HepG2 (cell line): Measurements from ENCODE around the gene EXOC6B. TPM values are rescaled to one million over a fixed set of nuclear protein-coding genes. Genes with fewer than 3 reads are reported as not detected.

Experiments
- CEBPG ChIP-seq: IDR thresholded peaks from 2 replicates; pipeline ENCODE4 v1.6.1; 2016
- CREM ChIP-seq, 2 experiments: sonication (generic) in 1 of 2; formaldehyde crosslinking in 1 of 2; IDR thresholded peaks; 2 replicates each; pipeline versions ENCODE4 v1.4.0 to v1.6.1; 2016 to 2020; ENCODE audit warnings: antibody characterized with exemption in 1 of 2, mild to moderate bottlenecking in 1 of 2, missing genetic modification reagents in 1 of 2
- RAD21 ChIP-seq: fragments of 450-650 bp; formaldehyde crosslinking; IDR thresholded peaks from 2 replicates; pipeline ENCODE4 v1.5.0; 2020; ENCODE audit warnings: mild to moderate bottlenecking
- SMC3 ChIP-seq: IDR thresholded peaks from 2 replicates; pipeline ENCODE4 v1.6.1; 2011; ENCODE audit warnings: low read length, improper control_type of control experiment
- SOX5 ChIP-seq: IDR thresholded peaks from 2 replicates; pipeline ENCODE4 v1.6.1; 2016; ENCODE audit warnings: borderline replicate concordance
- STAG1 ChIP-seq: sonication (generic); formaldehyde crosslinking; IDR thresholded peaks from 2 replicates; pipeline ENCODE4 v1.4.0; 2020; ENCODE audit warnings: missing genetic modification reagents
- ZNF205 ChIP-seq: IDR thresholded peaks from 2 replicates; pipeline ENCODE4 v1.6.1; 2018; ENCODE audit warnings: missing biosample characterization, missing genetic modification reagents
- ZNF589 ChIP-seq: sonication (generic); formaldehyde crosslinking; conservative IDR thresholded peaks from 2 replicates; pipeline ENCODE4 v1.8.0; 2022; ENCODE audit warnings: mild to moderate bottlenecking, moderate library complexity, missing genetic modification reagents
- ZNF761 ChIP-seq: sonication (generic); formaldehyde crosslinking; conservative IDR thresholded peaks from 2 replicates; pipeline ENCODE4 v1.4.0; 2020; ENCODE audit warnings: mild to moderate bottlenecking, missing genetic modification reagents
- ZNF839 ChIP-seq: sonication (generic); formaldehyde crosslinking; IDR thresholded peaks from 2 replicates; pipeline ENCODE4 v1.4.0; 2020; ENCODE audit warnings: missing genetic modification reagents, mild to moderate bottlenecking, borderline replicate concordance
- ZNF891 ChIP-seq: sonication (generic); formaldehyde crosslinking; IDR thresholded peaks from 2 replicates; pipeline ENCODE4 v1.5.0; 2020; ENCODE audit warnings: mild to moderate bottlenecking, missing genetic modification reagents
- ZSCAN9 ChIP-seq: IDR thresholded peaks from 2 replicates; pipeline ENCODE4 v1.6.1; 2016; ENCODE audit warnings: borderline replicate concordance
- polyA plus RNA-seq, 8 experiments: library from polyadenylated mRNA; depleted of rRNA in 3 of 8; stranded (reverse) in 7 of 8; unstranded in 1 of 8; fragments of >200 nt; fragmentation: Illumina TruSeq in 4 of 8; extraction: Trizol in 4 of 8; gene quantifications; 2 replicates each; pipeline versions ENCODE4 v1.2.1 to v1.2.3, GENCODE V29; 2011 to 2016; ENCODE audit warnings: low read depth in 4 of 8, missing spikeins in 1 of 8, mixed read lengths in 1 of 8; ENCODE audit not compliant: insufficient read depth in 1 of 8
- total RNA-seq, 5 experiments: library from RNA; depleted of rRNA; stranded (reverse); fragments of >200 nt; fragmentation: Illumina TruSeq; extraction: Trizol; gene quantifications; 2 replicates each; pipeline ENCODE4 v1.2.3, GENCODE V29; 2016; ENCODE audit warnings: low read depth in 1 of 5
- TF ChIP-seq, protein P1 (sequence below): sonication (generic); formaldehyde crosslinking; IDR thresholded peaks from 2 replicates; pipeline ENCODE4 v1.5.0; 2020; ENCODE audit warnings: mild to moderate bottlenecking, missing genetic modification reagents, moderate library complexity
- TF ChIP-seq, protein P2 (sequence below): IDR thresholded peaks from 2 replicates; pipeline ENCODE4 v1.6.1; 2016; ENCODE audit warnings: low read depth

EXOC6B gene
- total and polyA plus RNA-seq, 2 of the 13 experiments (the other 11 are each of a cell fraction or from before 2014, with no cell fraction given) = 9.1 to 15.9 TPM

DNA sequence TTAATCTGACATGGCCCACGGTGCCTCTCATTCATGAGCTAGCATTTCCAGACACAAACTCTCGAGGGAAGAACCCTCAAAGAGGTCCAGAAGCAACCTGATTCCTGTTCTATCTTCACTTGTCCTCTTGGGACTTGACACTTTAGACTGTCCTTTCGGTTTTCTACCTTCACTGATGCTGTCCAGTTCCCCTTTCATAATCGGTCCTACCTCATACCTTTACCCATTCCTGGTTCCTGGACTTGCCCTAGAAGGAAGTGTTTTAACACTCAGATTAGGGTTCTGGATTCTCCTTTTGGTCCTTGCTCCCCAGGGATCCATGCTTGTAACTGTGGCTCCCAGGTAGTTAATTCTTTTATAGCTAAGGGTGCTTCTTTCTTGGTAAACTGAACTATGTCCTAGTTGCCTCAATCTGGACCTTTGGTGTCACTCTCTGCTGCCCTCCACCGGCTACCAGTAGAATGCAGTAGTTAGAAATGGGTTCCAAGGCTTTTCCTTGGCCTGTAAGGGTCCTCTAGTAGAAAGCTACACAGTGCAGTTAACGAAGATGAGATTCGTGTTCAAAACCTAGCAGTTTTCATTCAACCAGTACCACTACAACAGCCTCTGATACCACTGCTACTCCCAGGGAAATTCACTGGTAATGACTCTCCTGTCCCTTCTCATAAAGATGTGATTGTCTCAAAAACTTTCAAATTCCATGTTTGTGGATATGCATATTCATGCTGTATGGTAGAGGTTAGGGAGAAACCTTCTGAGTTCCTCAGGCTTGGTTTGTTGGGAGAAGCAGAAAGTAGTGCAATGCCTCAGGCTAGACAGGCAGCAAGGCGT is 500.0 kb downstream of the EXOC6B start (continued):
- TF ChIP-seq CREM (IDR thresholded peaks at IDR 0.05) (no peak), CREM (CRISPR knock-in tag; IDR thresholded peaks at IDR 0.05) (no peak), ZSCAN9 (0 out of 2 replicates have a peak, but pooled peaks have one; percentile 32), SMC3 (peak; percentile 63; the same call in 1 of the 2 replicates), CEBPG (no peak), ZNF205 (no peak), ZNF589 (CRISPR knock-in tag) (no peak), ZNF839 (no peak), RAD21 (CRISPR knock-in tag) (peak; percentile 47; the same call in 1 of the 2 replicates), SOX5 (CRISPR knock-in tag) (no peak), STAG1 (peak; percentile 52), ZNF761 (no peak), ZNF891 (no peak)
- TF ChIP-seq, protein P1, sequence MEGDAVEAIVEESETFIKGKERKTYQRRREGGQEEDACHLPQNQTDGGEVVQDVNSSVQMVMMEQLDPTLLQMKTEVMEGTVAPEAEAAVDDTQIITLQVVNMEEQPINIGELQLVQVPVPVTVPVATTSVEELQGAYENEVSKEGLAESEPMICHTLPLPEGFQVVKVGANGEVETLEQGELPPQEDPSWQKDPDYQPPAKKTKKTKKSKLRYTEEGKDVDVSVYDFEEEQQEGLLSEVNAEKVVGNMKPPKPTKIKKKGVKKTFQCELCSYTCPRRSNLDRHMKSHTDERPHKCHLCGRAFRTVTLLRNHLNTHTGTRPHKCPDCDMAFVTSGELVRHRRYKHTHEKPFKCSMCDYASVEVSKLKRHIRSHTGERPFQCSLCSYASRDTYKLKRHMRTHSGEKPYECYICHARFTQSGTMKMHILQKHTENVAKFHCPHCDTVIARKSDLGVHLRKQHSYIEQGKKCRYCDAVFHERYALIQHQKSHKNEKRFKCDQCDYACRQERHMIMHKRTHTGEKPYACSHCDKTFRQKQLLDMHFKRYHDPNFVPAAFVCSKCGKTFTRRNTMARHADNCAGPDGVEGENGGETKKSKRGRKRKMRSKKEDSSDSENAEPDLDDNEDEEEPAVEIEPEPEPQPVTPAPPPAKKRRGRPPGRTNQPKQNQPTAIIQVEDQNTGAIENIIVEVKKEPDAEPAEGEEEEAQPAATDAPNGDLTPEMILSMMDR = peak; percentile 73
- TF ChIP-seq, protein P2, sequence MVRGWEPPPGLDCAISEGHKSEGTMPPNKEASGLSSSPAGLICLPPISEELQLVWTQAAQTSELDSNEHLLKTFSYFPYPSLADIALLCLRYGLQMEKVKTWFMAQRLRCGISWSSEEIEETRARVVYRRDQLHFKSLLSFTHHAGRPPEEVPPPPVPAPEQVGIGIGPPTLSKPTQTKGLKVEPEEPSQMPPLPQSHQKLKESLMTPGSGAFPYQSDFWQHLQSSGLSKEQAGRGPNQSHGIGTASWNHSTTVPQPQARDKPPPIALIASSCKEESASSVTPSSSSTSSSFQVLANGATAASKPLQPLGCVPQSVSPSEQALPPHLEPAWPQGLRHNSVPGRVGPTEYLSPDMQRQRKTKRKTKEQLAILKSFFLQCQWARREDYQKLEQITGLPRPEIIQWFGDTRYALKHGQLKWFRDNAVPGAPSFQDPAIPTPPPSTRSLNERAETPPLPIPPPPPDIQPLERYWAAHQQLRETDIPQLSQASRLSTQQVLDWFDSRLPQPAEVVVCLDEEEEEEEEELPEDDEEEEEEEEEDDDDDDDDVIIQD (CRISPR knock-in tag) = 0 out of 2 replicates have a peak, but pooled peaks have one; percentile 24
- TF ChIP-seq, all 625 proteins: peak for 11
